Measurements from ENCODE around the gene ARHGAP26.

Gene ARHGAP26

DNA sequence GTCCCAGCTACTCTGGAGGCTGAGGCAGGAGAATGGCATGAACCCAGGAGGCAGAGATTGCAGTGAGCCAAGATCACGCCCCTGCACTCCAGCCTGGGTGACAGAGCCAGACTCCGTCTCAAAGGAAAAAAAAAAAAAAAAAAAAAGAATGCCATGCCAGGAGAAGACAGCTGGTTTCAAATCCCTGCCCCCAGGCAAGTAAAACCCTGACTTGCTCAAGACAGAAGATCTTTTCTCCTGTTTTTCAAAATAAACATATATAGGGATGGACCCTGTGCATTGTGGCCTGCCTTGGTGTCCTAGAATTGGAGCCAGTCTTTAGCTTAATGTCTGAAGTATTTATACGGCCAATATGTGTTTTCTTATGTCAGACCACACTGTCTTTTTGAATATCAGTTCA is 456.2 kb downstream of the ARHGAP26 start:
- DNase-seq (ENCODE audit: low read depth), result no peak

DNA sequence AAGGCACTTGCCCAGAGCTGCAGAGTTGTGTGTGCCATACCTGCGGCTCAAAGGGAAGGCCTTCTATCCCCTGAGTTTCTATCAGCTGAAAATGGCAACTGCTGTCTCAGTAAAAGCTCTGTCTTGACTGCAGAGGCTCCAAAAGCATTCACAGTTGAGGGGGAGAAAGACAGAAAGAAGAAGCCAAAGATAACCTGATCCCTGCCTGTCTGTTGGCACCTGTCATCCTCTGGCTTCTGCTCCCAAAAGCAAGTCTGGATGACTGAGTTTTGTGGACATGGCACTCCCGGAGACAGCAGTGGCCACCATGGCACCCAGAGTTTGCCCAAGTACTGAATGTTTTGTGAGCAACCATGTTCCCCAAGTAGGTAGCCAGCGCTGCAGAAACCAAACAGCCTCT is 456.7 kb downstream of the ARHGAP26 start:
- no peak for DNase-seq (ENCODE audit: low read depth)

DNA sequence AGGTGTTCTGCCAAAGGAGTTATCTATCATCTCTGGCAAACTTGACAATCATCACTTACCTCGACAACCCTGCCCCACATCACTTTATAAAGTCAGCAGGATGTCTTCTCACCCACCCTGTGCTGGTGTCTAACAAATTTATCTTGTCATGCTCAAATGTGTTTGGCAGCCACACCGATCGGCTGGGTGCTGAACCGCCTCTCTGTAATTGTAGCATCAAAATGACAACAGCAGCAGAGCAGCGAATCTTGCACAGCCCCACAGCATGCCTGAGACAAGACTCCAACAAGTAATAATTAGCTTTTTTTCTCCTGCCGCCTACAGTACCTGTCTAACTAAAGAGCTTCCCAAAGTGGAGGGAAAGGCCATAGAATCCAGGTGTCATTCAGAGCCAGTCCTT is 457.1 kb downstream of the ARHGAP26 start:
- no peak for DNase-seq (ENCODE audit: low read depth)

- no peak for DNase-seq (ENCODE audit: low read depth)
Observed at GRCh38 chr5:143228597-143229293, 458.6 kb downstream of the ARHGAP26 start.

DNA sequence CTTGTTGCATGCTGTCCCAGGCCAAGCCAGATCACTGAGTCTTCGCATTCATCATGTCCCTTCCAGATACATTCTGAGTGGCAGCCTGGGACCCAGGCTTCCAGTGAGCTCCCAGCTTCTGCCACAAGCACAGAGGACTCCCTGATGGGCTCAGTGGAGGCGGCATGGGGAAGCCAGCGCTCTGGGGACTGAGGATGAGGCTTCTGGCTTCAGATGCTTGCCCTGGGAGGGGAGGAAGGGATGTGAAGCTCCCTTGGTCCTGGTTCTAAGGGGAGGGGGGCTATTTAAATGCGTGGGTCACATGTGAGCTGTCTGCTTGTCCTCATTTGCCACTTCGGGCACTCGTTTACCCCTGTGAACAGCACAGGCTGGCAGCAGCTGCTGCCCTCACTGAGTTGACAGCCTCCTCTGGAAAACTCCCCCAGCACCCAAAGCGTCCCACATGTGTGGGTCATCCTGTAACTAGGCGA is 459.3 kb downstream of the ARHGAP26 start:
- DNase-seq (ENCODE audit: low read depth), result no peak

- DNase-seq (ENCODE audit: low read depth), result no peak
Observed at GRCh38 chr5:143229896-143230675, 459.9 kb downstream of the ARHGAP26 start.

DNA sequence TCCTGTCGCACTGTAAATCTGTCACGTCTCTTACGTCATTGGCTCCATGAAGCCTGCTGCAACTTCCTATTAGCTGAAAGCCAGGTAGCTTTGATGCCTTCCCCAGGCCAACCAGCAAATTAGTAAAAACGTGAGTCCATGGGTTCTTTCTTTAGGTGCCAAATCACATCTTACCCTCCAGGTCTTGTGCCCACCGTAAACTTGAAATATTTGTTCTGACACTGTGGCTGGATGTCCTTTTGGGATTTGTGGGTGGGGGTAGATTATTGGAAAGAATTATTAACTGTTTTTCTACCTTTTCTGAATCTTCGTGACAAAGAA is 460.5 kb downstream of the ARHGAP26 start:
- DNase-seq (ENCODE audit: low read depth), result no peak

DNA sequence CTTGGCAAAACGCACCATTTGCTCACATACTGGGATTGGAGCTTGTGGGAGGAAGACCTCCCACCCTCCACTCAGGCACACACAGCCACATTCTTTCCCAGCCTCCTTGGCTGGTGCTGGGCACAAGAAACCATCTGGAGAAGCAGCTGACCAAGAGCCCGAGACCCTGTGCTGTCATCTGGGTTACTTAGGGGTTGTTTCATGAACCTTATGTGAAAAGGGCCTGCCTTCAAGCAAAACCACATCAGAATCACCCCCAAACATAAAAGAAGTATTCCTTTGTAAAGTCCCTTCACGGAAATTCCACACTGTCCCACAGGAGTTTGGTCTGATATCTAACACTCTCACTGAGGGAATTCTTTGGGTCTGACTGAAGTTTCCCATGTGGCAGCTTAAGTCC is 461.2 kb downstream of the ARHGAP26 start:
- no peak for DNase-seq (ENCODE audit: low read depth)

DNA sequence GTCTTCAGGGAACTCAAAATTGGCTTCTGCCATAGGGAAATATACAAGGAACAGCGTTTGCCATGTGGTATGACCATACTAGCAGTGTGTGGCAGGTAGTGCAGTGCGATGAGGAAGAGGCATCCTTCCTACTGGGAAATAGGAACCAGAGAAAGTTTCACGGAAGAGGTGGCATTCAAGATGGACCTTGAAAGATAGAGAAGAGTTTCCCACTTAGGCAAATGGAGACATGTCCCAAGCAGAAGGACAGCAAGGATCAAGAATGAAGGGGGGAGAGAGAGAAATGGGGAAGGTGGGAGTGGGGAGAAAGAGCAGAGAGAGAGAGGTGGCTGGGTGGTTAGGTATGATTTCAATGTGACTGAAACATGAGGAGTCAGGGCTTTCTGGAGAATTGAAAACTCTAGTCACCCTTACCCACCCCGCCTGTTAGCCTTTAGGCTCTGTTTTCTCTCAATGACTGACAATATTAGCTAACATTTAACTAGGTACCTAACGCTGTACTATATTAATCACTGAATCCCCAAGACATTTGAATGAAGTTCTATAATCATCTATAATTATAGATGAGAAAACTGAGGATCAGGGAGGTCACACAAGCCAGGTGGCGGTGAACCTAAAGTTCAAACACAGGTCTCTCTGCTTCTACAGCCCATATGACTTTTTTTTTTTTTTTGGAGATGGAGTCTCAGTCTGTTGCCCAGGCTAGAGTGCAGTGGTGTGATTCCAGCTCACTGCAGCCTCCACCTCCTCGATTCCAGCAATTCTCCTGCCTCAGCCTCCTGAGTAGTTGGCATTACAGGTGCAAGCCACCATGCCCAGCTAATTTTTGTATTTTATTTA is 462.0 kb downstream of the ARHGAP26 start:
- no peak for DNase-seq (ENCODE audit: low read depth)

DNA sequence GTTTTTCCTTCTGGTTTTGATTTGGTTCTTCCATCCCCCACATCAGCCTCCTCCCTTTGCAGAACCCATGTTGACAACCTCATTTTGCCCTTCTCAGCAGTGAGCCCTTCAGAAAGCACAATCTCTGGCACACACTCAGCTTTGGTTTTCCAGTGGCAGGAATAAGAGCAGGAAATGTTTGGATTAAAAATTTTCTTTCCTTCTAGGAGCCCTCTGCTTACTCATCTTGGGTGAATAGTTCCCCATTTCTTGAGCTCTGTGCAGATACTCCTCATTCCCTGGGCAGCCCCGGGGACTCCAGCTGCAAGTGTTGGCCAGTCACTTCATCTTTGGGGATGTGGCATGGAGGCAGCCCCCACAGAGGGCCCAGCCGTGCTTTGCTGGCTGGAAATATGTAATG is 462.9 kb downstream of the ARHGAP26 start:
- no peak for DNase-seq (ENCODE audit: low read depth)

DNA sequence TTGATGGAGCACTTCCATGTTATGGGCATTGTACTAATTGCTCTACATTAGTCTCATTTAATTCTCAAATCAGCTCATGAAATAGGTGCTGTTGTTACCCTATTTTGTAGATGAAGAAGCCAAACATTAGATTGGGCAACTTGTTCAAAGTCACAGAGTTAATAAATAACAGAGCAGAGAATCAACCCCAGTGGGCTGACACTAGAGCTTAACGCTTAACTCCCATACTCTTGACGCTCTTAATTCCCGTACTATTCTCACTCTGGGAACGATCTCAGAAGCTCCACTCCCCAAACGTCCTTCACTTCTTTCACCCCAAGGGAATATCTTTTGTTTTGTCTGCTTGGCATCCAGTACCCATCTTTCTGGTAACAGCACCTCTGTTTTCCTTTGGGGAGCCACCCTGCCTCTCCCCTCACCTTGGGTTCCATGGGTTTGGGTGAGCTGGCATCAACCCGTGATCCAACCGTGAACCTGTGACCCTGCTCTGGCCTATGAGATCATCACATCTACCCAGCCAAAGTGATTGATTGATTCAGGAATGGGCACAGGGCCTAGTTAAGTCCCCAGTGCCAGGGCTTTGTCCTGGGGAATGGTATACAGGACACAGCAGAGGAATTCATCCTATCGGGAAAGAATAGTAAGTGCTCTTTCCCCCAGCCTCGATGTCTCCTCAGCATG is 464.1 kb downstream of the ARHGAP26 start:
- DNase-seq (ENCODE audit: low read depth), result no peak

- no peak for DNase-seq (ENCODE audit: low read depth)
Observed at GRCh38 chr5:143235423-143235822, 465.2 kb downstream of the ARHGAP26 start.

DNA sequence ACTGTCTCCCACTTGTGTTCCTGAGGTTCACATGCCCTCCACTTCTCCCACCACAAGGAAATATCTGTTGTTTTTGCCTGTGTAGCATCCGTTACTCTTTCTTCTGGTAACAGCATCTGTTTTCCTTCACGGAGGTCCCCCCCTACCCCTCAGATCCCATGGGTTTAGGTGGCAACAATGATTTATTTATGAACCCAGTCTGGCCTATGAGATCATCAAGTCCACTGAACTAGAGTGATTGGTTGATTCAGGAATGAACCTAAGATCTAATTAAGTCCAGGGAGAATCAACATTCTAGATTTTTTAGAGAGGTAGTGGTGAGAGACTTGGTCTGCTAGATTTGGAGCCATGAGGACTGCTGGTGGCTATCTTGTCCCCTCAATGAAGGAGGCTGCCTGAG is 466.5 kb downstream of the ARHGAP26 start:
- no peak for DNase-seq (ENCODE audit: low read depth)

GRCh38 chr5:143237664-143238063 is 467.5 kb downstream of the ARHGAP26 start:
- no peak for DNase-seq (ENCODE audit: low read depth)

DNA sequence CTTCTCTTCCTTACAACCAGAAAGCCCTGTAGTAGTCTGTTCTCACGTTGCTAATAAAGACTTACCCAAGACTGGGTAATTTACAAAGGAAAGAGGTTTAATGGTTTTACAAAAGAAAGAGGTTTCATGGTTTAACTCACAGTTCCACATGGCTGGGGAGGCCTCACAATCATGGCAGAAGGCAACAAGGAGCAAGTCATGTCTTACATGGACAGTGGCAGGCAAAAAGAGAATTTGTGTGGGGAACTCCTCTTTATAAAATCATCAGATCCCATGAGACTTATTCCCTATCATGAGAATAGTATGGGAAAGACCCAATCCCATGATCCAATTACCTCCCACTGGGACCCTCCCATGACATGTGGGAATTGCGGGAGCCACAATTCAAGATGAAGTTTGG is 468.4 kb downstream of the ARHGAP26 start:
- DNase-seq (ENCODE audit: low read depth), result no peak

DNA sequence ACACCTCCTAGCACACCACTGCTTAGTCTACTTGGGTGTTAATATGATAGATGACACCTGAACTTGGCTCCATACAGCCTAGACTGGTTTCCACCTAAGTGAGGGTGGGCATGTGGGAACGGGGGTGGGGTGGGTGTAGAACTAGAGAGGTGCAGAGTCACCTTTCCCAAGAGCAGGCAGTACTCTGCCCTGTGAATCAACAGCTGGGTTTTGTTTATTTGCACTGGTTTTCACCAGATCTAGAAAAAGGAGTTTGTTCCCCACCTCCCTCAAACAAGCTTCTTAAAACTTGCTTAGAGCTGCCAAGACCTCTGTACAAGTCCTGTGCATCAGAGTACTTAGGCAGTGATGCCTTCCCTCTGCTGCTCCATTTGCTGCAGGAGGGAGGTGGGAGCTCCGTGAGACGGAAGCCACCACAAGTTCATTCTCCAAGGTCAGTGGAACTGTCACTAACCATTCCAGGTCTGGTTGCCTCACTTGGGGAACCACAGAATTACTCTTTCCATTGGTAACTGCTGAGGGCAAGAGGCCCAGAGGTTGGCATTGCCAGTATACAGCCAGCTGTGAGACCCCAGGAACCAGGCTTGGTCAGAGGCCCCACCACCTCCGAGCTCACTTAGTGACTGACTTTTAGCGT is 469.8 kb downstream of the ARHGAP26 start:
- DNase-seq (ENCODE audit: low read depth), result no peak

DNA sequence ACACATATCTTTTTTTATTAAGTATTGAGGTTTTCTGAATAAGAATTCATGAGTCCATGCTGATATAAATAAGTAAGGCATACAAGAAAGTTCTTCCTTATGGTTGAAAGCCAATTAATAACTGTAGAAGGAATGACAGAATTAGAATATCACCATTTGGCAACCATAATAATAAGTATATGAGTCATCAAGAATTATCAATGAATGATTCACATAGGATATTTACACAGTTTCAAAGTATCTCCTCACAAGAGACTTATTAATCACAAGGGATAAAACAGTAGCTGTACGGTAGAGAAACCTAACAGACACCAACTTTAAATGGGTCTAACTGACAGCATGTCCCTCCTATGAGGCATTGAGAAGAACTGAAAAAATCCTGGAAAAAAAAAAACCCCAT is 471.7 kb downstream of the ARHGAP26 start:
- DNase-seq (ENCODE audit: low read depth), result no peak

- DNase-seq (ENCODE audit: low read depth), result no peak
Observed at GRCh38 chr5:143243103-143243502, 472.9 kb downstream of the ARHGAP26 start.

GRCh38 chr5:143244000-143244736 is 474.0 kb downstream of the ARHGAP26 start:
- DNase-seq (ENCODE audit: low read depth), result no peak

- DNase-seq (ENCODE audit: low read depth), result no peak
Observed at GRCh38 chr5:143244990-143245389, 474.8 kb downstream of the ARHGAP26 start.

GRCh38 chr5:143245929-143246561 is 475.9 kb downstream of the ARHGAP26 start:
- DNase-seq (ENCODE audit: low read depth), result no peak
